GM12878 (cell line): ENCODE data around the gene OR4C6. TPM values are rescaled to one million over a fixed set of nuclear protein-coding genes. Genes with fewer than 3 reads are reported as not detected.

Experiments
- ATAC-seq: fragments of 200-7000 bp; cut with Tn5 transposase; 3 replicates; pipeline ENCODE4 v1.9.1; 2020; ENCODE audit warnings: mild to moderate bottlenecking, moderate library complexity
- BruUV-seq: library from RNA; stranded (reverse); fragments of 400-500 nt; replicated peaks from 2 replicates; lab custom pipeline; 2021; lab: Mats Ljungman, UMichigan
- CTCF ChIA-PET: fragments of 300-600 bp; sonication (Branson Sonifier 250); formaldehyde crosslinking; extraction: SDS; loops from one replicate; lab custom pipeline; 2021; ENCODE audit warnings: inconsistent platforms; lab: Yijun Ruan, JAX
- POLR2A ChIA-PET: fragments of 350-600 bp; formaldehyde crosslinking; extraction: SDS; loops from one replicate; lab custom pipeline; 2021; ENCODE audit warnings: inconsistent platforms; lab: Charles Lee
- RAD21 ChIA-PET: fragments of 300-600 bp; sonication (Branson Sonifier 250); formaldehyde crosslinking; loops from one replicate; lab custom pipeline; 2023; ENCODE audit warnings: antibody characterized with exemption; ENCODE audit not compliant: unreplicated experiment; lab: Charles Lee
- SMC1A ChIA-PET: fragments of 300-600 bp; sonication (Branson Sonifier 250); formaldehyde crosslinking; loops from one replicate; lab custom pipeline; 2023; ENCODE audit not compliant: unreplicated experiment, uncharacterized antibody; lab: Charles Lee
- DNase-seq: peaks from one replicate; pipeline ENCODE4 v3.0.0-alpha.2; 2011; ENCODE audit warnings: low read depth, low spot score
- FAIRE-seq: peaks from 3 replicates; lab custom pipeline; 2011; peaks lifted over from hg19 to GRCh38; lab: Jason Lieb, UNC
- H2AFZ ChIP-seq: 2 replicates; pipeline ENCODE4 v1.6.0; 2011; ENCODE audit warnings: low read depth, low read length, control low read depth; ENCODE audit not compliant: control insufficient read depth
- H3K27ac ChIP-seq: 2 replicates; pipeline ENCODE4 v1.5.1; 2011; ENCODE audit warnings: control low read depth; ENCODE audit not compliant: control insufficient read depth, insufficient read depth
- H3K27me3 ChIP-seq, 2 experiments: replicated peaks in 1 of 2; 2 replicates each; pipeline versions ENCODE4 v1.6.0 to v1.6.1; 2011; ENCODE audit warnings: low read length in 1 of 2; ENCODE audit not compliant: control insufficient read depth in 2 of 2, insufficient read depth in 2 of 2
- H3K36me3 ChIP-seq, 2 experiments: 2 replicates each; pipeline ENCODE4 v1.5.1; 2011; ENCODE audit warnings: low read length in 1 of 2; ENCODE audit not compliant: control insufficient read depth in 2 of 2, insufficient read depth in 2 of 2
- H3K4me1 ChIP-seq: 2 replicates; pipeline ENCODE4 v1.6.1; 2011; ENCODE audit warnings: mild to moderate bottlenecking, low read length, moderate library complexity, mixed read lengths; ENCODE audit not compliant: control insufficient read depth, insufficient read depth
- H3K4me2 ChIP-seq: 2 replicates; pipeline ENCODE4 v1.6.0; 2011; ENCODE audit warnings: control low read depth; ENCODE audit not compliant: control insufficient read depth, insufficient read depth
- H3K4me3 ChIP-seq: fragments of 200-600 bp; sonication (generic); 2 replicates; pipeline ENCODE4 v1.5.1; 2016
- H3K79me2 ChIP-seq: 2 replicates; pipeline ENCODE4 v1.6.0; 2011; ENCODE audit warnings: low read length; ENCODE audit not compliant: control insufficient read depth, insufficient read depth
- H3K9ac ChIP-seq: 2 replicates; pipeline ENCODE4 v1.8.0; 2011; ENCODE audit warnings: low read length, control low read depth, mixed read lengths; ENCODE audit not compliant: control insufficient read depth, insufficient read depth
- H3K9me3 ChIP-seq: replicated peaks from 3 replicates; pipeline ENCODE4 v1.5.1; 2011; ENCODE audit warnings: mild to moderate bottlenecking, low read length; ENCODE audit not compliant: control insufficient read depth, insufficient read depth
- H4K20me1 ChIP-seq: 2 replicates; pipeline ENCODE4 v1.6.0; 2011; ENCODE audit not compliant: control insufficient read depth, insufficient read depth
- FOS ChIP-seq: IDR thresholded peaks from 3 replicates; pipeline ENCODE4 v1.6.1; 2011; ENCODE audit warnings: borderline replicate concordance; ENCODE audit not compliant: insufficient read length; ENCODE audit errors: extremely low read depth
- FOXK2 ChIP-seq: fragments of 450-650 bp; IDR thresholded peaks from 2 replicates; pipeline ENCODE4 v1.6.1; 2017; ENCODE audit warnings: mild to moderate bottlenecking, moderate library complexity
- PML ChIP-seq: IDR thresholded peaks from 2 replicates; pipeline ENCODE4 v1.6.1; 2012; ENCODE audit warnings: low read length, inconsistent platforms
- RAD21 ChIP-seq: IDR thresholded peaks from 2 replicates; pipeline ENCODE4 v1.6.1; 2011; ENCODE audit warnings: mild to moderate bottlenecking, low read depth, low read length, moderate library complexity; ENCODE audit not compliant: insufficient read depth
- RCOR1 ChIP-seq: conservative IDR thresholded peaks from 2 replicates; pipeline ENCODE4 v1.6.1; 2012; ENCODE audit warnings: low read depth, low read length, improper control_type of control experiment
- SRF ChIP-seq, 2 experiments: IDR thresholded peaks; 2 replicates each; pipeline ENCODE4 v1.6.1; 2011; ENCODE audit warnings: low read depth in 2 of 2, low read length in 2 of 2, mild to moderate bottlenecking in 1 of 2, moderate library complexity in 1 of 2
- YY1 ChIP-seq: IDR thresholded peaks from 2 replicates; pipeline ENCODE4 v1.6.1; 2011; ENCODE audit warnings: low read depth, mild to moderate bottlenecking, low read length
- ZNF217 ChIP-seq: fragments of 450-650 bp; IDR thresholded peaks from 2 replicates; pipeline ENCODE4 v1.6.1; 2017; ENCODE audit warnings: antibody characterized with exemption, mild to moderate bottlenecking
- WGBS: methylation state at CpG from one replicate; pipeline ENCODE4 v1.1.6; 2016; ENCODE audit warnings: low lambda C conversion rate; ENCODE audit not compliant: insufficient replicate concordance, insufficient coverage; ENCODE audit errors: missing lambda C conversion rate; 5-methylcytosine and 5-hydroxymethylcytosine counted together
- in situ Hi-C: fragments of 300-500 bp; cut with MboI; formaldehyde crosslinking; loops from 9 replicates; pipeline ENCODE4 v1.14.3; 2018; ENCODE audit warnings: mixed read lengths
- intact Hi-C: fragments of 100-400 bp; cut with micrococcal nuclease; formaldehyde crosslinking; loops from one replicate; pipeline ENCODE4 v1.14.2; 2022; ENCODE audit not compliant: unreplicated experiment
- polyA plus RNA-seq, 11 experiments: library from polyadenylated mRNA; depleted of rRNA in 4 of 11; unstranded in 6 of 11; stranded (reverse) in 5 of 11; fragments of >200 nt; fragmentation: Nextera tagmentation in 4 of 11; fragmentation: Illumina TruSeq in 1 of 11; extraction: Ambion mirVana in 4 of 11; extraction: Trizol in 1 of 11; gene quantifications; 1 replicate in 1 of 11; 2 replicates in 10 of 11; pipeline versions ENCODE4 v1.2.1 to v1.2.3, GENCODE V29; 2011 to 2016; ENCODE audit warnings: inconsistent platforms in 2 of 11, missing spikeins in 2 of 11, low read depth in 1 of 11
- total RNA-seq, 4 experiments: library from RNA; depleted of rRNA in 3 of 4; stranded (reverse); fragments of >200 nt in 3 of 4; fragmentation: Illumina TruSeq in 1 of 4; extraction: Trizol in 1 of 4; gene quantifications; 2 replicates each; pipeline versions ENCODE4 v1.2.1 to v1.2.3, GENCODE V29; 2013 to 2021

Gene OR4C6
- total and polyA plus RNA-seq, 10 of the 15 experiments (the other 5 are each of a cell fraction or from before 2014, with no cell fraction given): 0.22 to 0.60 (median 0.42) TPM; not detected in 3

DNA sequence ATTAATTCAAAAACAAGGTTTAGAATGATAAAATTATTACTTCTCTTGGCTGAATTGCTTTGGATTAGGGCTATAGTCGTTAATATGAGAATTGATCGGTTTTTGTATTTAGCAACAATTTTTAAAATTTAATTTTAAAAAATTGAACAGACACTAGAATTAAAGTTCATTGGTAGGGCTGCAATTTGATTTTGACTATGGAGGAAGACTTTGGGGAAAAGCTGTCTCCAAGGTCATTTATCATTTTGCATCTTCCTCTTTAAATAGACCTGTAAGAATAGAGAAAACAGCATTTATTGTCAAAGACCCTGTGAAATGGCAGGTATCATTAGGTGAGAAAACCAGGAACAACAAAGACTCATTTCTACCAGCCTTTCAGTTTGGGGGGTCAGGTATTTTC, 14.0 kb upstream of the OR4C6 start, which contains the start of gene OR4S2:
TSS of gene OR4S2 (plus strand) at position 301 of the 400 bp plus-strand sequence. CDS start 2,577 bp downstream, outside the sequence.
- Histone ChIP-seq H3K4me3 (no peak within 1 kb of the TSS), H3K9ac (no peak within 1 kb of the TSS), H3K4me1 (no peaks in the 10 kb centered on the region), H3K27ac (no peak within 1 kb of the TSS), H3K36me3 (no peaks in the 10 kb centered on the region), H4K20me1 (no peaks in the 10 kb centered on the region), H3K9me3 (no peaks in the 10 kb centered on the region), H3K27me3 (no peaks in the 10 kb centered on the region), H2AFZ (no peak within 1 kb of the TSS), H3K79me2 (no peaks in the 10 kb centered on the region), H3K4me2 (no peak within 1 kb of the TSS)
- CTCF ChIA-PET: interaction anchor here (0.7 kb wide), 1 partner anchor 41 kb away, joined by 3 read pairs; no protein-coding TSS in a partner anchor
- SMC1A ChIA-PET: interaction anchor here (1.8 kb wide), 1 partner anchor 13 kb away, joined by 4 read pairs; the partner anchor contains the start of gene OR4P4
- no peak for TF ChIP-seq FOXK2
- no peak for FAIRE-seq
- WGBS: 69% methylated on average over 2 of the region's 2 CpGs
- POLR2A ChIA-PET: no interaction called here
- no TSS peak for BruUV-seq
- ATAC-seq: no peak
- RAD21 ChIA-PET: no interaction called here
- intact Hi-C loops (no loop called here), in situ Hi-C loops (no loop called here)
- no peak for DNase-seq

DNA sequence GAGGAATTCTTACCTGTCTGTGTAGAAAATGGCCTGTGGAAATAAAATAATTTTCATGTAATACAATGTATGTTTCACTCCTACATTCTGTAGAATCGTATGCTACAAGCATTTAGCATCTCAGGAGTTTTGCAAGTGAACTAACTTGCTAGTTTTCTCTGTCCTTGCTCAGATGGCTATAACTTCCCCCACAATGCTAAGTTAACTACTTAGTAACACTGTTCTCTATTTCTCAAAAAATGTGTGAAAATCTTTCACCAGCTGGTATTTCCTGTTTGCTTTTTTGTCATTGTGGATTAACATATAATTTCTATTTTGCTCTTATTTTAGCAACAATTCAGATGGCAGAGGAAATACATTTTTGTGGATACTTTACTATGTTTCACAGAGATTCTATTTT, 9.4 kb upstream of the OR4C6 start:
- 0% methylated on average over 1 of the region's 1 CpG for WGBS
- SMC1A ChIA-PET: interaction anchor here (1.5 kb wide), 1 partner anchor 14 kb away, joined by 3 read pairs; no protein-coding TSS in a partner anchor
- POLR2A ChIA-PET: no interaction called here
- no peaks in the 10 kb centered on the region for H3K36me3 ChIP-seq
- no peak overlapping the region for H3K9ac ChIP-seq
- H3K4me2 ChIP-seq: no peak overlapping the region
- ATAC-seq (peak; percentile 47; the same call in 2 of the 3 replicates), DNase-seq (no peak), FAIRE-seq (no peak)
- H2AFZ ChIP-seq: no peak overlapping the region
- no TSS peak for BruUV-seq
- no peak overlapping the region for H3K27ac ChIP-seq
- H3K79me2 ChIP-seq: no peaks in the 10 kb centered on the region
- TF ChIP-seq YY1 (no peak), PML (no peak), FOS (no peak), SRF (IDR thresholded peaks at IDR 0.05; ENCODE audit: low read depth in 2 of 2, low read length in 2 of 2) (no peak), ZNF217 (no peak), RCOR1 (no peak), RAD21 (no peak)
- no peaks in the 10 kb centered on the region for H3K4me1 ChIP-seq
- no peaks in the 10 kb centered on the region for H3K27me3 ChIP-seq
- H3K9me3 ChIP-seq: no peaks in the 10 kb centered on the region
- H3K4me3 ChIP-seq: no peak overlapping the region
- in situ Hi-C loops: no loop called here
- no peaks in the 10 kb centered on the region for H4K20me1 ChIP-seq
- RAD21 ChIA-PET: no interaction called here
- CTCF ChIA-PET: no interaction called here
- intact Hi-C loops: no loop called here
